Gastroesophageal sphincter (tissue), 4 donors: ENCODE data around the gene COX4I1. TPM values are rescaled to one million over a fixed set of nuclear protein-coding genes. Genes with fewer than 3 reads are reported as not detected.
"Not testable (repeated sequence)": the region's sequence is repeated elsewhere in the genome, so short reads cannot be mapped to it uniquely, and the experiment has no call there.

Experiments used
- ATAC-seq: fragments of 150-250 bp; one replicate; pipeline ENCODE4 v1.9.1; 2016; ENCODE audit warnings: mild to moderate bottlenecking, moderate library complexity
- H3K27ac ChIP-seq, 4 donors: fragments of 200-600 bp; sonication (generic) in 3 of 4; 1 replicate in 3 of 4; 2 replicates in 1 of 4; pipeline ENCODE4 v1.5.1; 2016 to 2019
- H3K27me3 ChIP-seq: fragments of 200-600 bp; sonication (generic); one replicate; pipeline ENCODE4 v1.5.1; 2019
- H3K36me3 ChIP-seq, 2 donors: fragments of 200-600 bp; sonication (generic); one replicate each; pipeline ENCODE4 v1.5.1; 2019; ENCODE audit warnings: control low read depth in 1 of 2
- H3K4me1 ChIP-seq, 3 donors: fragments of 200-600 bp; sonication (generic); 1 replicate in 2 of 3; 2 replicates in 1 of 3; pipeline ENCODE4 v1.5.1; 2016 to 2019; ENCODE audit warnings: control low read depth in 2 of 3
- H3K4me3 ChIP-seq, 2 donors: fragments of 200-600 bp; sonication (generic); one replicate each; pipeline ENCODE4 v1.5.1; 2019; ENCODE audit warnings: mild to moderate bottlenecking in 1 of 2, moderate library complexity in 1 of 2
- H3K9me3 ChIP-seq, 3 donors: fragments of 200-600 bp; sonication (generic); one replicate each; pipeline ENCODE4 v1.5.1; 2017 to 2019; ENCODE audit warnings: control low read depth in 2 of 3
- CTCF ChIP-seq, 4 experiments: fragments of 200-600 bp in 2 of 4; fragments of 450-650 bp in 2 of 4; sonication (generic) in 1 of 4; IDR thresholded peaks; one replicate each; pipeline ENCODE4 v1.5.1; 2017 to 2019; ENCODE audit warnings: antibody characterized with exemption in 4 of 4, mild to moderate bottlenecking in 2 of 4, moderate library complexity in 2 of 4
- EP300 ChIP-seq: sonication (generic); formaldehyde crosslinking; IDR thresholded peaks from one replicate; pipeline ENCODE4 v1.6.1; 2017; ENCODE audit warnings: antibody characterized with exemption, mild to moderate bottlenecking
- POLR2A ChIP-seq, 2 donors: fragments of 450-650 bp; IDR thresholded peaks; one replicate each; pipeline ENCODE4 v1.6.1; 2017; ENCODE audit warnings: antibody characterized with exemption in 2 of 2, mild to moderate bottlenecking in 2 of 2, moderate library complexity in 1 of 2
- POLR2AphosphoS5 ChIP-seq: sonication (generic); formaldehyde crosslinking; IDR thresholded peaks from one replicate; pipeline ENCODE4 v1.6.1; 2017; ENCODE audit warnings: antibody characterized with exemption
- WGBS, 2 donors: methylation state at CpG; one replicate each; pipeline ENCODE4 v1.1.5; 2018; ENCODE audit warnings: low coverage in 1 of 2; 5-methylcytosine and 5-hydroxymethylcytosine counted together
- total RNA-seq, 4 donors: library from RNA; depleted of rRNA; stranded (reverse); fragments of >200 nt; gene quantifications; one replicate each; pipeline ENCODE4 v1.1.0, GENCODE V29; 2016

COX4I1 gene
- total RNA-seq, 4 donors from 2014 or later, result 465 to 597 (median 507) TPM

GRCh38 chr16:85805442-85806045, 6.0 kb downstream of the COX4I1 start:
- peaks cover 4 to 64% of the 10 kb centered on the region in 2 donors for H3K36me3 ChIP-seq
- no peak overlapping the region for H3K27ac ChIP-seq
- H3K4me3 ChIP-seq, result no peak overlapping the region
- peaks cover 3% of the 10 kb centered on the region for H3K27me3 ChIP-seq
- H3K9me3 ChIP-seq, result no peaks in the 10 kb centered on the region
- TF ChIP-seq CTCF (IDR thresholded peaks at IDR 0.05), result no peak
- TF ChIP-seq EP300, result no peak
- no peak for TF ChIP-seq POLR2A (IDR thresholded peaks at IDR 0.05)
- no peak for TF ChIP-seq POLR2AphosphoS5
- no peak for ATAC-seq
- peaks cover 0 to 32% (median 4%) of the 10 kb centered on the region in 3 donors for H3K4me1 ChIP-seq
- 82 to 86% methylated on average over 16 to 17 of the region's 18 CpGs for WGBS, 2 donors

- Histone ChIP-seq H3K36me3 (peaks cover 4 to 59% of the 10 kb centered on the region in 2 donors), H3K4me3 (no peak overlapping the region), H3K9me3 (no peaks in the 10 kb centered on the region), H3K27ac (no peak overlapping the region), H3K4me1 (peaks cover 0 to 22% (median 0%) of the 10 kb centered on the region in 3 donors), H3K27me3 (peaks cover 10% of the 10 kb centered on the region)
- TF ChIP-seq POLR2AphosphoS5 (no peak), CTCF (IDR thresholded peaks at IDR 0.05) (no peak), POLR2A (IDR thresholded peaks at IDR 0.05) (no peak), EP300 (no peak)
- 78 to 83% methylated on average over 5 to 9 of the region's 11 CpGs for WGBS, 2 donors
- ATAC-seq, result no peak
These were observed 7.0 kb downstream of the COX4I1 start for GRCh38 chr16:85806539-85806938.

- 60 to 74% methylated on average over 1 to 5 of the region's 6 CpGs for WGBS, 2 donors
- peaks cover 4 to 51% of the 10 kb centered on the region in 2 donors for H3K36me3 ChIP-seq
These were observed 7.8 kb downstream of the COX4I1 start for GRCh38 chr16:85807340-85807739.

GRCh38 chr16:85808104-85808503, 8.6 kb downstream of the COX4I1 start:
- H3K36me3 ChIP-seq, result peaks cover 4 to 43% of the 10 kb centered on the region in 2 donors
- not testable (repeated sequence) for H3K9me3 ChIP-seq, H3K4me3 ChIP-seq, H3K4me1 ChIP-seq, ATAC-seq, H3K27ac ChIP-seq
- peaks cover 18% of the 10 kb centered on the region for H3K27me3 ChIP-seq
- no CpG with 5 or more reads among the region's 27 CpGs for WGBS, 2 donors

More at GRCh38 chr16:85807340-85807739, 7.8 kb downstream of the COX4I1 start:
- not testable (repeated sequence) for H3K27ac ChIP-seq, H3K4me3 ChIP-seq, ATAC-seq, H3K9me3 ChIP-seq
- peaks cover 18% of the 10 kb centered on the region for H3K27me3 ChIP-seq
- peaks cover 0 to 14% (median 0%) of the 10 kb centered on the region in 3 donors for H3K4me1 ChIP-seq

GRCh38 chr16:85808926-85809325, 9.4 kb downstream of the COX4I1 start:
- Histone ChIP-seq H3K27ac (no peak overlapping the region), H3K36me3 (peaks cover 4 to 35% of the 10 kb centered on the region in 2 donors), H3K9me3 (no peaks in the 10 kb centered on the region), H3K27me3 (peaks cover 18% of the 10 kb centered on the region), H3K4me3 (no peak overlapping the region), H3K4me1 (no peaks in the 10 kb centered on the region)
- ATAC-seq, result no peak
- TF ChIP-seq EP300 (no peak), POLR2AphosphoS5 (no peak), POLR2A (IDR thresholded peaks at IDR 0.05) (no peak), CTCF (IDR thresholded peaks at IDR 0.05) (no peak)
- 100% methylated on average over 2 of the region's 7 CpGs; no CpG with 5 or more reads in 1 of the 2 donors for WGBS, 2 donors

GRCh38 chr16:85809645-85810044, 10.2 kb downstream of the COX4I1 start:
- no peak overlapping the region for H3K4me3 ChIP-seq
- 77% methylated on average over 4 of the region's 10 CpGs; no CpG with 5 or more reads in 1 of the 2 donors for WGBS, 2 donors
- no peak overlapping the region for H3K27ac ChIP-seq
- TF ChIP-seq POLR2A (IDR thresholded peaks at IDR 0.05) (no peak), POLR2AphosphoS5 (no peak), CTCF (IDR thresholded peaks at IDR 0.05) (no peak), EP300 (no peak)
- peaks cover 19% of the 10 kb centered on the region for H3K27me3 ChIP-seq
- no peaks in the 10 kb centered on the region for H3K9me3 ChIP-seq
- no peak for ATAC-seq
- H3K4me1 ChIP-seq, result no peaks in the 10 kb centered on the region
- peaks cover 4 to 28% of the 10 kb centered on the region in 2 donors for H3K36me3 ChIP-seq
